NCI-H146 (cell line): ENCODE measurements around the gene MINDY2.

ENCODE experiments used
- DNase-seq: peaks from one replicate; lab custom pipeline; 2025; lab: John Stamatoyannopoulos, UW

Gene MINDY2

DNA sequence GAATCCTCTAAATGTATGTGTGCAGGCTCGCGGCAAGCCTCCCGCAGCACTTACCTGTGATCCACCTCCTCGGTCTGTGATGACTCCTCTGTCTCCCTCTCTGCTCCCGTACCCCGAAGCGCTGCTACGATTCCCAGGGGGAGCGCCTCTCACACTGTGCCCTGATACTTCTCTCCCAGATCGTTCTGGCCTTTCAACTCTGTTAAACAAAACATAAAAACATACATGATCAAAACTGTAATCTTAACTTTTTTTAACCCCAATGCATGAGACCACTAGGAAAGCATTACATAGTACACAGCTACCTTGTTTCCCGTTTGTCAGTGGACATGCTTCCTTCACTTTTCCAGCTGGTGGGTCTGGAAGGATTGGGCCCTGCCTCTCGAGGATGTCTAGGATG is 115.8 kb downstream of the MINDY2 start:
- no peak for DNase-seq

DNA sequence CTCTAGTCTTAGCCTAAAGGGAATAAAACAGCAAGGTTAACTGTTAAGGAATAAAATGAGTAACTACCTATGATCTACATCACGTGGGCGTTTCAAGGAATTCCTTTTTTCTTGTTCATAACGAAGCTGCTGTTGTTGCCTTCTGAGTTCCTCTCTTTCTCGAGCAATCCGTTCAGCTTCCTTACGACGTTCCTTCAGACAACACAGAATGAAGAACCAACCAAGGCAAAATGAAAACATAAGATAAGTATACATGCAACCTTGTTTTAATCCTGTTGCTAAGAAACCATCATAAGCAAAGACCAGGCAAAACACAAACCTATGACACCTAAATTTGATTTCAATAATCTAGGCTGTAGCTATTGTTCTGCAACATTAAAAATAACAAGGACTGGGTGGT is 118.3 kb downstream of the MINDY2 start:
- no peak for DNase-seq

GRCh38 chr15:58898150-58898680 is 127.1 kb downstream of the MINDY2 start:
- DNase-seq = no peak

- no peak for DNase-seq
Measured at GRCh38 chr15:58900631-58901030, 129.5 kb downstream of the MINDY2 start.

DNA sequence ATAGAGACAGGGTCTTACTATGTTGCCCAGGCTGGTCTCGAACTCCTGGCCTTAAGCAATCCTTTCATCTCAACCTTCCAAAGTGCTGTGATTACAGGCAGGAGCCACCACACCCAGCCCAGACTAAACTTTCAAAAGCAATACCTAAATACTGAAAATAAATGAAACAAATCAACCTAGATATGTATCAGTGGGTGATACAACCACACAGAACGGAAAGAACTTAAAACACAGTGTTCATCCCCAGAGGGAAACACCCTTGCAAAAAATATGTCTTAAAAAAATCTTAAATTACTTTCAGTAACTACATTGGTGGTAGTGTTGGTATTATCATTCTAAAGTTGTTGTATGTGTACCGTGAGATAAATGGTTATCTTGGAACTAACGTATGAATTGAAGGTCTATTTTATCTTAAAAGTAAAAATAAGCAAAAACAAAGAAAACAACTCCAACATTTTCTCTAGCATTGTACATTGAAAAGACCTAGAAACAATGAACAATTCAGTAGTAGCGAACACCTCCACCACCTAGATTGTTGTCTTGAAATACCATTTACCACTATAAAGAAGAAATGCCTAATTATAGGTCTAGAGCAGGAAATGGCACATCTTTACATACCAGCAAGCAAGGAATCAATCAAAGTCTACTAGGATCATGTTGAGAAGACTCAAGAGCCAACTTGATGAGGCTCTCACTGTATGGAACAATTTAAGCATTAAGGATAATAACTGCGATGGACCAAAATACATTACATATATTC is 137.6 kb downstream of the MINDY2 start:
- no peak for DNase-seq

- no peak for DNase-seq
Measured at GRCh38 chr15:58909616-58910015, 138.5 kb downstream of the MINDY2 start.

GRCh38 chr15:58910456-58910855 is 139.4 kb downstream of the MINDY2 start:
- no peak for DNase-seq
